Anterior cingulate cortex (tissue), 58 donors: ENCODE data around the gene RANBP3.

Experiments
- DNase-seq, 58 donors: peaks; one replicate each; lab custom pipeline; 2025; lab: John Stamatoyannopoulos, UW

RANBP3 gene

GRCh38 chr19:5870986-5871394, 107.0 kb downstream of the RANBP3 start:
- DNase-seq, result no peak

- no peak for DNase-seq
Measured at GRCh38 chr19:5867201-5868136, 110.5 kb downstream of the RANBP3 start.
